ENCODE measurements around the gene PIAS3. TPM values are rescaled to one million over a fixed set of nuclear protein-coding genes. Genes with fewer than 3 reads are reported as not detected.
A peak's percentile ranks its signal among the peaks of the same experiment; 100 is the strongest.

PIAS3 gene
- total and polyA plus RNA-seq, 2 donors (not counting 1 experiment from before 2014, with no cell fraction given): 8.9 to 22.9 TPM

DNA sequence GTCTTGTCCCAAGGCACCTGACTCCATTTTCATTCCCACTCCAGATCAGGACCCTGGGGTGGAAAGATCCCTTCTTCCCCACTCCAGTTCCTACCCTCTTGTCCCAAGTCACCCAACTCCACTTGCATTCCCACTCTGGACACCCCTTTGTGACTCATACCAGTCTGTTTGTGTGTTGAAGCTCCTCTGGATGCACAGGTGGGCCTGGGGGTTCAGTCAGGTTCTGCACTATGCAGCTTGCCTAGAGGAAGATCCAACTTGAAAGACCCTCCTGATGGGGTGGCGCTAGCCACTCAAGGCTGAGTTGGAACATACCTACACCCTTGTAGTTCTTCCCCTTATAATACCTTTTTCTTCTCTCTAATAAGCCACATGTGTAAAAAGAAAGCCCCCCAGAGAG, 36.6 kb upstream of the PIAS3 start:
- H3K9me3 ChIP-seq (ENCODE audit: control insufficient read depth, insufficient read depth, low read depth, low read length): no peaks in the 10 kb centered on the region
- H3K4me2 ChIP-seq (ENCODE audit: extremely low read depth, insufficient read depth, low read length): no peak overlapping the region
- no peak for TF ChIP-seq EZH2 (IDR thresholded peaks at IDR 0.05; ENCODE audit: low read length, missing control alignments)
- TF ChIP-seq, protein P1, sequence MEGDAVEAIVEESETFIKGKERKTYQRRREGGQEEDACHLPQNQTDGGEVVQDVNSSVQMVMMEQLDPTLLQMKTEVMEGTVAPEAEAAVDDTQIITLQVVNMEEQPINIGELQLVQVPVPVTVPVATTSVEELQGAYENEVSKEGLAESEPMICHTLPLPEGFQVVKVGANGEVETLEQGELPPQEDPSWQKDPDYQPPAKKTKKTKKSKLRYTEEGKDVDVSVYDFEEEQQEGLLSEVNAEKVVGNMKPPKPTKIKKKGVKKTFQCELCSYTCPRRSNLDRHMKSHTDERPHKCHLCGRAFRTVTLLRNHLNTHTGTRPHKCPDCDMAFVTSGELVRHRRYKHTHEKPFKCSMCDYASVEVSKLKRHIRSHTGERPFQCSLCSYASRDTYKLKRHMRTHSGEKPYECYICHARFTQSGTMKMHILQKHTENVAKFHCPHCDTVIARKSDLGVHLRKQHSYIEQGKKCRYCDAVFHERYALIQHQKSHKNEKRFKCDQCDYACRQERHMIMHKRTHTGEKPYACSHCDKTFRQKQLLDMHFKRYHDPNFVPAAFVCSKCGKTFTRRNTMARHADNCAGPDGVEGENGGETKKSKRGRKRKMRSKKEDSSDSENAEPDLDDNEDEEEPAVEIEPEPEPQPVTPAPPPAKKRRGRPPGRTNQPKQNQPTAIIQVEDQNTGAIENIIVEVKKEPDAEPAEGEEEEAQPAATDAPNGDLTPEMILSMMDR (conservative IDR thresholded peaks at IDR 0.05 in 1 of 2, IDR thresholded peaks at IDR 0.05 in 1 of 2; ENCODE audit: low read depth in 1 of 2, low read length in 2 of 2): no peak
- H3K27ac ChIP-seq (ENCODE audit: insufficient read depth, low read length): no peak overlapping the region
- H3K79me2 ChIP-seq (ENCODE audit: control insufficient read depth, insufficient read depth, low read length): no peaks in the 10 kb centered on the region
- H4K20me1 ChIP-seq (ENCODE audit: control insufficient read depth, extremely low read depth, insufficient read depth, low read length): no peaks in the 10 kb centered on the region
- no peak overlapping the region for H3K4me3 ChIP-seq (replicated peaks in 1 of 4; ENCODE audit: control extremely low read depth in 1 of 4, insufficient read depth in 1 of 4, low read depth in 3 of 4, low read length in 4 of 4)
- no peaks in the 10 kb centered on the region for H3K27me3 ChIP-seq (ENCODE audit: control insufficient read depth, insufficient read depth, low read length)
- no peaks in the 10 kb centered on the region for H3K36me3 ChIP-seq (ENCODE audit: control insufficient read depth, insufficient read depth, low read length)
- H2AFZ ChIP-seq (ENCODE audit: low read length): no peak overlapping the region
- H3K4me1 ChIP-seq (ENCODE audit: control insufficient read depth, extremely low read depth, insufficient read depth, low read length): peaks cover 19% of the 10 kb centered on the region
- no peak for DNase-seq (ENCODE audit: low read depth in 2 of 2)
- H3K9ac ChIP-seq (ENCODE audit: insufficient read depth, low read length): no peak overlapping the region

DNA sequence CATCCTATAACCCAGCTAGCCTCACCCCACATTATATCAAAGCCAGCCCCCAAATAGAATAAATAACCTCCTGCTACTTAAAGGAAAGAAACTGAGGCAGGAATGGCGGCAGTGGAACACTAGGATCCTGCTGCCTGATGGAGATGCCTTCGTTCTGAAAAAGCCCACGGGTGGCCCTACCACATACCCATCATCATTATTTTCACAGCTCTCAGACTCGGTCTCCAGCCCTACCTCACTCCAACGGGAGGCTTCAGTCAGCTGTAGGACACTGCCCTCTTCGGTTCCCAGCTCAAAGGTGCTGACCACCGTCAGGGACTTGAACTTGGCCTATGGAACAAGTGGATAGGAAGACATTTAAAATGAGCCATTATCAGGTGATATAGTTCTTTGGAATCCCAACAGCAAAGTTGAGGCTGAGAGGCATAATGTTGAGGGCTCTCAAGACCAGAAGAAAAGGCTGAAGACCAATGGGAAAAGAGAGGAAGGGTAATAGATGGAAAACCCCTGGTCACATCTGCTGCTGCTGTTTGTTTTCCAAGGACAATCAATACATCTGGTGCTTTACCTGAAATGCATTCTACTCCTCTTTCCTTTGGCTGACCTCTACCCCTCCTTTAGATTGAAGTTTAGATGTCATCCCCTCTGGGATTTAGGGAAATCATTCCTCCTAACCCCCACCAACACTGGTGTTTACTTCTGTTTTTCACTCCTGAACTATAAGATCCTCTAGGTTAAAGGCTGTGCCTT, 34.6 kb upstream of the PIAS3 start:
- H3K79me2 ChIP-seq (ENCODE audit: control insufficient read depth, insufficient read depth, low read length): no peaks in the 10 kb centered on the region
- TF ChIP-seq, protein P1 (conservative IDR thresholded peaks at IDR 0.05 in 1 of 2, IDR thresholded peaks at IDR 0.05 in 1 of 2; ENCODE audit: low read depth in 1 of 2, low read length in 2 of 2): no peak
- TF ChIP-seq EZH2 (IDR thresholded peaks at IDR 0.05; ENCODE audit: low read length, missing control alignments): no peak
- no peak overlapping the region for H3K4me3 ChIP-seq (replicated peaks in 1 of 4; ENCODE audit: control extremely low read depth in 1 of 4, insufficient read depth in 1 of 4, low read depth in 3 of 4, low read length in 4 of 4)
- DNase-seq (ENCODE audit: low read depth in 2 of 2): no peak
- no peak overlapping the region for H3K4me2 ChIP-seq (ENCODE audit: extremely low read depth, insufficient read depth, low read length)
- no peaks in the 10 kb centered on the region for H3K36me3 ChIP-seq (ENCODE audit: control insufficient read depth, insufficient read depth, low read length)
- H3K9ac ChIP-seq (ENCODE audit: insufficient read depth, low read length): no peak overlapping the region
- H3K27me3 ChIP-seq (ENCODE audit: control insufficient read depth, insufficient read depth, low read length): no peaks in the 10 kb centered on the region
- H2AFZ ChIP-seq (ENCODE audit: low read length): no peak overlapping the region
- no peak overlapping the region for H3K27ac ChIP-seq (ENCODE audit: insufficient read depth, low read length)
- no peaks in the 10 kb centered on the region for H4K20me1 ChIP-seq (ENCODE audit: control insufficient read depth, extremely low read depth, insufficient read depth, low read length)
- no peaks in the 10 kb centered on the region for H3K9me3 ChIP-seq (ENCODE audit: control insufficient read depth, insufficient read depth, low read depth, low read length)
- peaks cover 19% of the 10 kb centered on the region for H3K4me1 ChIP-seq (ENCODE audit: control insufficient read depth, extremely low read depth, insufficient read depth, low read length)

DNA sequence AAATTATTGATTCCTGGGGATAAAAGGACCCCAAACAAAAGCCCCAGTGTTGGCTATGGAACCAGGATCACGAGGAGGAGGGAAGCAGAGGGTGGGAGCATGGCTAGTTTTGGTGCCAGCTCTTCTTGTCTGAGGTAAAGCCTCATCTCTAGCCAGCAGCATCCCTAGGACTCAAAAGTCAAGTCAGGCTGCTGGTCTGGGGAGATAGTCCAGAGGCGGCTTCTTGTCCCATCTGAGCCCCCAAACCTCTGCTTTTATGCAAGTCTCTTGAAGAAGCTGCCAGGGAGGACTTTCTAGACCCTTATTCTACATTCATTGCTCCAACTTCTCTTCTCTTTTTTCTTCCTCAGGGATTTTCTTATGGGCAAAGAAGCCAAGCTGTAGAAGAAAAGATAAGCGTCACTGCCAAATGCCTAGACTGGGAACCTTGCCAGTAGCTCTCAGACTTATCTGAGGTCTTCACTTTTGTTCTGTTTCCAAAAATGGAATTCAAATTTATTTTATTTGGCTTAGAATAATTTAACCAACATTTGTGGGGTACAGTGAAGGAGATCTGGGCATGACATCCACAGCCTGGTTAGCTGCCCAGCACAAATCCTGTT, 33.7 kb upstream of the PIAS3 start:
- no peak for TF ChIP-seq EZH2 (IDR thresholded peaks at IDR 0.05; ENCODE audit: low read length, missing control alignments)
- TF ChIP-seq, protein P1 (conservative IDR thresholded peaks at IDR 0.05 in 1 of 2, IDR thresholded peaks at IDR 0.05 in 1 of 2; ENCODE audit: low read depth in 1 of 2, low read length in 2 of 2): no peak

More for the DNA sequence above, 33.7 kb upstream of the PIAS3 start:
- Histone ChIP-seq H3K4me2 (ENCODE audit: extremely low read depth, insufficient read depth, low read length) (peak overlapping the region; percentile 83), H3K4me1 (ENCODE audit: control insufficient read depth, extremely low read depth, insufficient read depth, low read length) (peaks cover 19% of the 10 kb centered on the region), H2AFZ (ENCODE audit: low read length) (peak overlapping the region; percentile 28), H3K27ac (ENCODE audit: insufficient read depth, low read length) (peak overlapping the region; percentile 90), H3K27me3 (ENCODE audit: control insufficient read depth, insufficient read depth, low read length) (no peaks in the 10 kb centered on the region), H3K36me3 (ENCODE audit: control insufficient read depth, insufficient read depth, low read length) (no peaks in the 10 kb centered on the region), H4K20me1 (ENCODE audit: control insufficient read depth, extremely low read depth, insufficient read depth, low read length) (no peaks in the 10 kb centered on the region), H3K9me3 (ENCODE audit: control insufficient read depth, insufficient read depth, low read depth, low read length) (no peaks in the 10 kb centered on the region), H3K4me3 (replicated peaks in 1 of 4; ENCODE audit: control extremely low read depth in 1 of 4, insufficient read depth in 1 of 4, low read depth in 3 of 4, low read length in 4 of 4) (peak overlapping the region; percentile 1 to 40 (median 10)), H3K9ac (ENCODE audit: insufficient read depth, low read length) (peak overlapping the region; percentile 39), H3K79me2 (ENCODE audit: control insufficient read depth, insufficient read depth, low read length) (no peaks in the 10 kb centered on the region)
- peak; percentile 69 to 72 for DNase-seq (ENCODE audit: low read depth in 2 of 2)

Data from fibroblast of lung (primary cell).